LNCaP clone FGC (cell line): ENCODE data around the gene MNT.

ENCODE experiments used
- DNase-seq: peaks from one replicate; pipeline ENCODE4 v3.0.0-alpha.2; 2011; ENCODE audit warnings: low read depth
- H3K4me3 ChIP-seq: 2 replicates; pipeline ENCODE4 v1.5.1; 2011; ENCODE audit warnings: mild to moderate bottlenecking, low read depth, low read length, control low read depth
- CTCF ChIP-seq: IDR thresholded peaks from 2 replicates; pipeline ENCODE4 v1.5.1; 2012; ENCODE audit warnings: mild to moderate bottlenecking; ENCODE audit not compliant: control insufficient read depth, insufficient read depth; ENCODE audit errors: extremely low read depth

MNT gene

DNA sequence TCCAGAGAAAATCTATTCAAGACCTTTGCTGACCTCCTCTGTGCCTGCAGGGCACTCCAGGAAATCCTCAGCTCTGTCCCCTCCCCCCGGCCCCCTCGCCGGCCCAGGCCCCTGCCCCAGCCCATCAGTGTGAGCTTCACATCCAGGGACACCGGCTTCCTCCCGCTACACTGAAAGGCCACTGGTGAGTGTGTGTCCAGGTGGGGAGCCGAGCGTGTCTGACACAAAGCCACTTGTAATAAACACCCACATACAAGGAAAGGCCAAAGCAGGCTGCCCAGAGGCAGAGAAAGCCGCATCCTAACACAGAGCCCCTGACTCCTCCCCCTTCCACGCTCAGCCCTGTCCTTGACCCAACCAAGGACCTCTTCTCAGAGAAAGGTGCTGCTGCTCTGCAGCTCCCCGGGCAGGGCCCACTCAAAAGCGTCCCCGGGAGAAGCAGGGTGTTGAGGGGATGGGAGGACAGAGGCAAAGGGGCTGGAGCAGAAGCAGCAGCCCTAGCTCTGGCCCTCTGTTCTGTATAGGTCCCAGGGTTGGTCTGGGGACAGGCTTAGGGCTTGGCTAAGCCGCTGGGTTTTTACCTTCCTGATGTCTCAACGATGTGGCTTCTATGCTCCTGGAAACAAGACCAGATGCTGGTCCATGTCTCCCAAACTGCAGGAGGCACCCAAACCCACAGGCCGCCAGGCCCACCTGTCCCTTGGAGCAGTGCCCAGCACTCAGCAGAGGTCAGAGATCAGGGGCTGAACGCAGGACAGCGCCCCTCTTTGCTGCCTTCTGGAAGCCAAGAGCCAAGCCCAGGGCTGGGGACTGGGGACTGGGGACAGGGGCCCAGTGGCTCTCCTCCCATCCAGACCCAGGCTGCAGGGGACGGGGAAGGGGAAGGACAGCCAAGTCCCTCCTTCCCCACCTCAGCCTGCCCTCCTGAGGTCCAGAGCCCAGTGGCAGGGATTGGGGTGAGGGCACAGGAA lies 15.3 kb downstream of the MNT start:
- DNase-seq, result no peak

DNA sequence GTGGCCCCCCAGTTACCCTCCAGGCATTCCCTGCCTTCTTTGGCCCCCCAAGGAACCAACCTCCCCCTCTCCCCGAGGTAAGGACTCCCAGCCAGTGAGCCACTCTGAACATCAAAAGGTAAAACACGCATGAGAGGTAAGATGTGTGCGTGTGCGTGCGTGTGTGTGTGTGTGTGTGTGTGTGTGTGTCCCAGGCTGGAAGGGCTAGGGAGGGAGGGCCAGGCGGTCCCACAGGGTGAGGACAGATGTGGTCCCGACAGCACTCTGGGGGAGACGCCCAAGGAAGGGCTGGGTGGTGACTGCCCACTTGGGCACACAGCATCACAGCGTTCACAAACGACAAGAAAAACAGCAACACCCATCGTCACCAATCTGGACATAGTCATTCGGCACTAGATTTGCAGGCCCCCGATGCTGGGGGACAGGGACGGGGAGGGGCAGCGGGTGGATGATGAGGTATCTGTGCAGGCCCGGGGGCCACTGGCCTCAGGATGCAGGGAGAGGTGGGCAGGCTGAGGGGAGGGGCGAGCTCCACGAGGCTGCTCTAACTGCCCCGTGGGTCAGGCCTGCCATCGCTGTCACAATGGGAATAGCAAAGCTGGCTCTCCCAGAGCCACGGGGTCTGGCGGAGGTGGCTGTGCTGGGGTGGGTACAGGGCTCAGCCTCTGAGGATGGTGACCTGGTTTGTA lies 16.3 kb downstream of the MNT start:
- no peak overlapping the region for H3K4me3 ChIP-seq
- no peak for TF ChIP-seq CTCF
- no peak for DNase-seq

More for the DNA sequence above, 15.3 kb downstream of the MNT start:
- no peak overlapping the region for H3K4me3 ChIP-seq
- TF ChIP-seq CTCF, result no peak

GRCh38 chr17:2383628-2384167 lies 17.2 kb downstream of the MNT start:
- no peak overlapping the region for H3K4me3 ChIP-seq
- TF ChIP-seq CTCF, result no peak
- DNase-seq, result peak; percentile 50

- no peak for DNase-seq
- TF ChIP-seq CTCF, result no peak
- no peak overlapping the region for H3K4me3 ChIP-seq
These were observed 19.8 kb downstream of the MNT start for GRCh38 chr17:2380950-2381649.

DNA sequence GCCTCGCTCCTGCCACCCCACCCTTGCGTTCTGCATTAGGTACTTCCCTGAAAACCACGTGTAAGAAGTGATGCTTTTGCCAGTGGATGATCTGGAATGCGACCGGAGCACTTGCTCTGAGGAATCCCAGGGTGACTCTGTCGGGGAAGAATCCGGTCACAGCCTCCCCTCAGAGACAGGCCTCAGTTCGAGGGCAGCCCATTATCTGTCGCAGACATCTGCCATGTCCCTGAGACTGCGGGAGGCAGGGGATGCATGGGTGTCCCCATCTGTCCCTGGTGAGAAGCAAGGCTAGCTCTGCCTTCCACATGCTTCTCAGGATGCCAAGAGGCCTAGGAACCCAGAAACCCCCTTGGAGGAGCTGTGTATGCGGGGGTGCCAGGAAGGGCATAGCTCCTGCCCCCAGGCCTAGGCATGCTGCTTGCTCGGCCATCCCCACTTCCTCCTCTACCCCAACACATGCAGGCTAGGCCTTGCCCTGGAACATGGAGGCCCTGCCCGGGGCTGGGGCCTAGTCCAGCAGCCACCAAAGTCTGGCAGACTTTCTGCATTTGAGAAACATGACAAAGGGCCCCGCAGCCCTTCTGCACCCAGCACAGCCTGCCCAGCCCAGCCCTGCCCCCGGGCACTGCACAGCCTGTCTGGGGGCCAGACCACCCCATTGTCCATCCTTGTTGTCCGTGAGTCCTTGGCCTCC lies 20.5 kb downstream of the MNT start:
- no peak for DNase-seq

More for the DNA sequence above, 20.5 kb downstream of the MNT start:
- no peak overlapping the region for H3K4me3 ChIP-seq
- no peak for TF ChIP-seq CTCF
